ENCODE data around the gene PARD3. TPM values are rescaled to one million over a fixed set of nuclear protein-coding genes. Genes with fewer than 3 reads are reported as not detected.
A peak's percentile ranks its signal among the peaks of the same experiment; 100 is the strongest.

The PARD3 gene
- total RNA-seq, 1 donor from 2014 or later = 98.2 TPM

DNA sequence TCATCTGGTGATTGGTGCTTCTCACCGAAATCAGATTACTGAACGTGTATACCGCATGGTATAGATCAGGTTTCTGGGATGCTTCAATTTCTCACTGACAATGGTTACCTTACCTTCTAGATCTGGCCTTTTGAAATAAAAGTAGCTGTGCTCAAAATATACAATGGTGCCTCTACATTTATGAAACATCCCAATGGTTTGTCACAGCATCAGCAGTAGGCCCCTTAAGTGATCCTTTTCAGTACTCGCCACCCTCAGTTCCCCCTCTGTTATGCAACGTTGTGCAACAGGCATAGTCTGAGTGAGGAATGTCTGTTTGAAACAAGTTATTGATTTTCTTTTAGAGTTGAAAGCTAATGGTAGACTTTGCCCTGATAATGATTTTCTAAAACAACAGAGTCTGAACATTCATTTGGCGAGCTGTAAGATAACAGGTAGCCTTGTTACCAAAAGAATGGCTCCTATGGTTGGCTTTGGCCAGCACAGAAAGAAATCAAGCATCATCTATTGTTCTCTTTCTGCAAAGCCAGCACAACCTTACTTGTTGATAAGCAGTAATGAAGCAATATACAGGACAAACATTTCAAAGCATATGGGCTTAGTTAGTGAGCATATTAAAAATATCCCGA, 693.9 kb downstream of the PARD3 start:
- DNase-seq (ENCODE audit: low read depth) (no peak), FAIRE-seq (no peak)
- H3K27me3 ChIP-seq (ENCODE audit: control insufficient read depth, insufficient read depth, low read length) = no peaks in the 10 kb centered on the region
- no peak overlapping the region for H3K4me3 ChIP-seq (ENCODE audit: low read depth, low read length)
- H3K36me3 ChIP-seq (ENCODE audit: control insufficient read depth, insufficient read depth, low read length) = peaks cover 2% of the 10 kb centered on the region
- TF ChIP-seq, protein P1, sequence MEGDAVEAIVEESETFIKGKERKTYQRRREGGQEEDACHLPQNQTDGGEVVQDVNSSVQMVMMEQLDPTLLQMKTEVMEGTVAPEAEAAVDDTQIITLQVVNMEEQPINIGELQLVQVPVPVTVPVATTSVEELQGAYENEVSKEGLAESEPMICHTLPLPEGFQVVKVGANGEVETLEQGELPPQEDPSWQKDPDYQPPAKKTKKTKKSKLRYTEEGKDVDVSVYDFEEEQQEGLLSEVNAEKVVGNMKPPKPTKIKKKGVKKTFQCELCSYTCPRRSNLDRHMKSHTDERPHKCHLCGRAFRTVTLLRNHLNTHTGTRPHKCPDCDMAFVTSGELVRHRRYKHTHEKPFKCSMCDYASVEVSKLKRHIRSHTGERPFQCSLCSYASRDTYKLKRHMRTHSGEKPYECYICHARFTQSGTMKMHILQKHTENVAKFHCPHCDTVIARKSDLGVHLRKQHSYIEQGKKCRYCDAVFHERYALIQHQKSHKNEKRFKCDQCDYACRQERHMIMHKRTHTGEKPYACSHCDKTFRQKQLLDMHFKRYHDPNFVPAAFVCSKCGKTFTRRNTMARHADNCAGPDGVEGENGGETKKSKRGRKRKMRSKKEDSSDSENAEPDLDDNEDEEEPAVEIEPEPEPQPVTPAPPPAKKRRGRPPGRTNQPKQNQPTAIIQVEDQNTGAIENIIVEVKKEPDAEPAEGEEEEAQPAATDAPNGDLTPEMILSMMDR (IDR thresholded peaks at IDR 0.05; ENCODE audit: insufficient read depth, low read length, severe bottlenecking) = no peak

- DNase-seq (ENCODE audit: low read depth) (no peak), FAIRE-seq (no peak)
- TF ChIP-seq, protein P1 (IDR thresholded peaks at IDR 0.05; ENCODE audit: insufficient read depth, low read length, severe bottlenecking) = no peak
- H3K4me3 ChIP-seq (ENCODE audit: low read depth, low read length) = no peak overlapping the region
- H3K27me3 ChIP-seq (ENCODE audit: control insufficient read depth, insufficient read depth, low read length) = no peaks in the 10 kb centered on the region
- peaks cover 2% of the 10 kb centered on the region for H3K36me3 ChIP-seq (ENCODE audit: control insufficient read depth, insufficient read depth, low read length)
Measured at GRCh38 chr10:34119456-34119855, 695.6 kb downstream of the PARD3 start.

GRCh38 chr10:34116681-34117271, 698.3 kb downstream of the PARD3 start:
- Histone ChIP-seq H3K36me3 (ENCODE audit: control insufficient read depth, insufficient read depth, low read length) (peaks cover 2% of the 10 kb centered on the region), H3K4me3 (ENCODE audit: low read depth, low read length) (no peak overlapping the region), H3K27me3 (ENCODE audit: control insufficient read depth, insufficient read depth, low read length) (no peaks in the 10 kb centered on the region)
- TF ChIP-seq, protein P1 (IDR thresholded peaks at IDR 0.05; ENCODE audit: insufficient read depth, low read length, severe bottlenecking) = no peak
- DNase-seq (ENCODE audit: low read depth) = no peak
- no peak for FAIRE-seq

DNA sequence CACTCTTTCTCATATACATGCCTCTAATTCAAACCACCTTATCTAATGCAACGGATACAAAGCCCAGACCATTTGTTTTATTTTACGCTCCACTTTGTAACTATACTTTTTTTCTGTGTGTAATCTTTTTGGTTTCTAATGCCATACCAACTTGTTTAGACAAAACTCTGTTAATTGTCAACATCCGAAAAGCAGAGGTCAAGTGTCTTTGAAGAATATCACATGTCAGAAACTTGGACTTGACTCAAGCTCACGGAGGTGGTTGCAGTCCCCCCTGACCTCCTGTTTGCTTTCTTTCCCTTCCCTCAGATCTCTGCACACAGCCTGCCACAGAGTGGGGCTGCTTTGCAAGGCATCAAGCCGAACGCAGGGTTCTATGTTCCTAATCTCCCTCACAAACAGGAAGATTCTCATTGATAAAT, 698.9 kb downstream of the PARD3 start:
- peak; percentile 64 for FAIRE-seq

DNA sequence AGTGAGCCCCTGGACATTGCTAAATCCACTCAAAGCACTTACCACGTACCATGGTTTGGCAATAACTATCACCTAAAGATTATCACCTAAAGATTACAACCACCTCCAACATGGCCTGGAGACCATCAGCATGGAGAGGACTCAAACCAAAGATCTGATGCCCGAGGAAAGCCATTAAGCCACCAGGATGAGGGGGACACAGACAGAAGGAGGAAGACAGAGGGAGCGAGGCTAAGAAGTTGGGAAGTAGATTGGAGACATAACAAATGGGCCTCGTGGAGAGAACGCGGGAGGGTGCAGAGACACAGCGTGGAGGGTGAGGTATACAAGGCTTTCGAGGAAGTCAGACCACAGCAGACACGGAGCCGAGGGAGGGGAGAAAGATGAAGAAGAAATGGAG, 700.2 kb downstream of the PARD3 start:
- TF ChIP-seq, protein P1 (IDR thresholded peaks at IDR 0.05; ENCODE audit: insufficient read depth, low read length, severe bottlenecking) = no peak
- Histone ChIP-seq H3K4me3 (ENCODE audit: low read depth, low read length) (no peak overlapping the region), H3K27me3 (ENCODE audit: control insufficient read depth, insufficient read depth, low read length) (no peaks in the 10 kb centered on the region), H3K36me3 (ENCODE audit: control insufficient read depth, insufficient read depth, low read length) (peaks cover 2% of the 10 kb centered on the region)
- no peak for DNase-seq (ENCODE audit: low read depth)
- no peak for FAIRE-seq

More for the DNA sequence above, 698.9 kb downstream of the PARD3 start:
- TF ChIP-seq, protein P1 (IDR thresholded peaks at IDR 0.05; ENCODE audit: insufficient read depth, low read length, severe bottlenecking) = no peak
- Histone ChIP-seq H3K36me3 (ENCODE audit: control insufficient read depth, insufficient read depth, low read length) (peaks cover 2% of the 10 kb centered on the region), H3K4me3 (ENCODE audit: low read depth, low read length) (no peak overlapping the region), H3K27me3 (ENCODE audit: control insufficient read depth, insufficient read depth, low read length) (no peaks in the 10 kb centered on the region)
- peak; percentile 17 for DNase-seq (ENCODE audit: low read depth)
